NCI-H524 treated with DMSO at 0.1 percent for 48 hours (cell line): ENCODE data around the gene SIPA1L2.

Experiments used
- DNase-seq: peaks from one replicate; lab custom pipeline; 2025; lab: John Stamatoyannopoulos, UW

Gene SIPA1L2

GRCh38 chr1:232630047-232630893 is at the start of gene SIPA1L2:
Gene SIPA1L2, minus strand, starts transcription at chr1:232630133. Its CDS starts 114,794 bp downstream, at chr1:232515339.
- peak; percentile 64 for DNase-seq

- DNase-seq: no peak
Observed at GRCh38 chr1:232678185-232678886, 48.4 kb upstream of the SIPA1L2 start.

GRCh38 chr1:232676307-232676706 is 46.4 kb upstream of the SIPA1L2 start:
- no peak for DNase-seq

GRCh38 chr1:232675898-232676297 is 46.0 kb upstream of the SIPA1L2 start:
- no peak for DNase-seq

GRCh38 chr1:232675260-232675659 is 45.3 kb upstream of the SIPA1L2 start:
- no peak for DNase-seq

- DNase-seq: no peak
Observed at GRCh38 chr1:232673256-232673655, 43.3 kb upstream of the SIPA1L2 start.

GRCh38 chr1:232669981-232670747 is 40.2 kb upstream of the SIPA1L2 start:
- no peak for DNase-seq

- no peak for DNase-seq
Observed at GRCh38 chr1:232667778-232668165, 37.8 kb upstream of the SIPA1L2 start.

- DNase-seq: no peak
Observed at GRCh38 chr1:232667094-232667777, 37.3 kb upstream of the SIPA1L2 start.

- no peak for DNase-seq
Observed at GRCh38 chr1:232664844-232665777, 35.2 kb upstream of the SIPA1L2 start.

- DNase-seq: no peak
Observed at GRCh38 chr1:232662910-232663309, 33.0 kb upstream of the SIPA1L2 start.

- no peak for DNase-seq
Observed at GRCh38 chr1:232658386-232658785, 28.5 kb upstream of the SIPA1L2 start.

- no peak for DNase-seq
Observed at GRCh38 chr1:232657426-232658005, 27.6 kb upstream of the SIPA1L2 start.

GRCh38 chr1:232655746-232656085 is 25.8 kb upstream of the SIPA1L2 start:
- no peak for DNase-seq

- DNase-seq: no peak
Observed at GRCh38 chr1:232655028-232655745, 25.3 kb upstream of the SIPA1L2 start.

GRCh38 chr1:232653789-232654188 is 23.9 kb upstream of the SIPA1L2 start:
- DNase-seq: no peak

- no peak for DNase-seq
Observed at GRCh38 chr1:232650845-232651244, 20.9 kb upstream of the SIPA1L2 start.

- DNase-seq: no peak
Observed at GRCh38 chr1:232650418-232650817, 20.5 kb upstream of the SIPA1L2 start.

- no peak for DNase-seq
Observed at GRCh38 chr1:232648316-232648715, 18.4 kb upstream of the SIPA1L2 start.

GRCh38 chr1:232644209-232644608 is 14.3 kb upstream of the SIPA1L2 start:
- DNase-seq: no peak
